GM12878 (cell line): ENCODE results near the gene NR4A2. TPM values are rescaled to one million over a fixed set of nuclear protein-coding genes. Genes with fewer than 3 reads are reported as not detected.

ENCODE experiments used
- ATAC-seq: fragments of 200-7000 bp; cut with Tn5 transposase; 3 replicates; pipeline ENCODE4 v1.9.1; 2020; ENCODE audit warnings: mild to moderate bottlenecking, moderate library complexity
- BruUV-seq: library from RNA; stranded (reverse); fragments of 400-500 nt; replicated peaks from 2 replicates; lab custom pipeline; 2021; lab: Mats Ljungman, UMichigan
- CTCF ChIA-PET: fragments of 300-600 bp; sonication (Branson Sonifier 250); formaldehyde crosslinking; extraction: SDS; loops from one replicate; lab custom pipeline; 2021; ENCODE audit warnings: inconsistent platforms; lab: Yijun Ruan, JAX
- POLR2A ChIA-PET: fragments of 350-600 bp; formaldehyde crosslinking; extraction: SDS; loops from one replicate; lab custom pipeline; 2021; ENCODE audit warnings: inconsistent platforms; lab: Charles Lee
- RAD21 ChIA-PET: fragments of 300-600 bp; sonication (Branson Sonifier 250); formaldehyde crosslinking; loops from one replicate; lab custom pipeline; 2023; ENCODE audit warnings: antibody characterized with exemption; ENCODE audit not compliant: unreplicated experiment; lab: Charles Lee
- SMC1A ChIA-PET: fragments of 300-600 bp; sonication (Branson Sonifier 250); formaldehyde crosslinking; loops from one replicate; lab custom pipeline; 2023; ENCODE audit not compliant: unreplicated experiment, uncharacterized antibody; lab: Charles Lee
- DNase-seq: peaks from one replicate; pipeline ENCODE4 v3.0.0-alpha.2; 2011; ENCODE audit warnings: low read depth, low spot score
- FAIRE-seq: peaks from 3 replicates; lab custom pipeline; 2011; peaks lifted over from hg19 to GRCh38; lab: Jason Lieb, UNC
- H2AFZ ChIP-seq: 2 replicates; pipeline ENCODE4 v1.6.0; 2011; ENCODE audit warnings: low read depth, low read length, control low read depth; ENCODE audit not compliant: control insufficient read depth
- H3K27ac ChIP-seq: 2 replicates; pipeline ENCODE4 v1.5.1; 2011; ENCODE audit warnings: control low read depth; ENCODE audit not compliant: control insufficient read depth, insufficient read depth
- H3K27me3 ChIP-seq, 2 experiments: replicated peaks in 1 of 2; 2 replicates each; pipeline versions ENCODE4 v1.6.0 to v1.6.1; 2011; ENCODE audit warnings: low read length in 1 of 2; ENCODE audit not compliant: control insufficient read depth in 2 of 2, insufficient read depth in 2 of 2
- H3K36me3 ChIP-seq, 2 experiments: 2 replicates each; pipeline ENCODE4 v1.5.1; 2011; ENCODE audit warnings: low read length in 1 of 2; ENCODE audit not compliant: control insufficient read depth in 2 of 2, insufficient read depth in 2 of 2
- H3K4me1 ChIP-seq: 2 replicates; pipeline ENCODE4 v1.6.1; 2011; ENCODE audit warnings: mild to moderate bottlenecking, low read length, moderate library complexity, mixed read lengths; ENCODE audit not compliant: control insufficient read depth, insufficient read depth
- H3K4me2 ChIP-seq: 2 replicates; pipeline ENCODE4 v1.6.0; 2011; ENCODE audit warnings: control low read depth; ENCODE audit not compliant: control insufficient read depth, insufficient read depth
- H3K4me3 ChIP-seq: fragments of 200-600 bp; sonication (generic); 2 replicates; pipeline ENCODE4 v1.5.1; 2016
- H3K79me2 ChIP-seq: 2 replicates; pipeline ENCODE4 v1.6.0; 2011; ENCODE audit warnings: low read length; ENCODE audit not compliant: control insufficient read depth, insufficient read depth
- H3K9ac ChIP-seq: 2 replicates; pipeline ENCODE4 v1.8.0; 2011; ENCODE audit warnings: low read length, control low read depth, mixed read lengths; ENCODE audit not compliant: control insufficient read depth, insufficient read depth
- H3K9me3 ChIP-seq: replicated peaks from 3 replicates; pipeline ENCODE4 v1.5.1; 2011; ENCODE audit warnings: mild to moderate bottlenecking, low read length; ENCODE audit not compliant: control insufficient read depth, insufficient read depth
- H4K20me1 ChIP-seq: 2 replicates; pipeline ENCODE4 v1.6.0; 2011; ENCODE audit not compliant: control insufficient read depth, insufficient read depth
- ATF7 ChIP-seq: fragments of 450-650 bp; IDR thresholded peaks from 2 replicates; pipeline ENCODE4 v1.6.1; 2016; ENCODE audit warnings: low read depth, mild to moderate bottlenecking
- BCL11A ChIP-seq: IDR thresholded peaks from 2 replicates; pipeline ENCODE4 v1.6.1; 2011; ENCODE audit warnings: low read depth, low read length
- GABPA ChIP-seq: IDR thresholded peaks from 2 replicates; pipeline ENCODE4 v1.6.1; 2014; ENCODE audit warnings: antibody characterized with exemption, low read depth, mild to moderate bottlenecking, inconsistent platforms
- GATAD2B ChIP-seq: fragments of 450-650 bp; conservative IDR thresholded peaks from 2 replicates; pipeline ENCODE4 v1.6.1; 2017; ENCODE audit warnings: low read depth, mild to moderate bottlenecking, moderate library complexity
- IRF3 ChIP-seq: fragments of 450-650 bp; IDR thresholded peaks from 2 replicates; pipeline ENCODE4 v1.6.1; 2014; ENCODE audit warnings: mild to moderate bottlenecking
- KLF5 ChIP-seq: fragments of 450-650 bp; IDR thresholded peaks from 2 replicates; pipeline ENCODE4 v1.6.1; 2014; ENCODE audit warnings: mild to moderate bottlenecking; ENCODE audit not compliant: partially characterized antibody
- MTA2 ChIP-seq: fragments of 450-650 bp; IDR thresholded peaks from 2 replicates; pipeline ENCODE4 v1.6.1; 2016; ENCODE audit warnings: low read depth, mild to moderate bottlenecking, moderate library complexity
- MXI1 ChIP-seq: fragments of 150-350 bp; IDR thresholded peaks from 2 replicates; pipeline ENCODE4 v1.6.1; 2011; ENCODE audit warnings: low read depth, mild to moderate bottlenecking, inconsistent platforms, low read length, improper control_type of control experiment
- NFXL1 ChIP-seq: fragments of 450-650 bp; IDR thresholded peaks from 2 replicates; pipeline ENCODE4 v1.6.1; 2017; ENCODE audit warnings: antibody characterized with exemption, mild to moderate bottlenecking, borderline replicate concordance
- NKRF ChIP-seq: fragments of 450-650 bp; conservative IDR thresholded peaks from 2 replicates; pipeline ENCODE4 v1.6.1; 2017; ENCODE audit warnings: mild to moderate bottlenecking, moderate library complexity
- RBBP5 ChIP-seq: fragments of 200-600 bp; sonication (generic); conservative IDR thresholded peaks from 2 replicates; pipeline ENCODE4 v1.6.1; 2016
- SMAD5 ChIP-seq: IDR thresholded peaks from 2 replicates; pipeline ENCODE4 v1.6.1; 2016; ENCODE audit warnings: antibody characterized with exemption, low read depth
- SP1 ChIP-seq: IDR thresholded peaks from one replicate; pipeline ENCODE4 v1.6.1; 2011; ENCODE audit warnings: low read depth, low read length
- SREBF1 ChIP-seq: IDR thresholded peaks from 2 replicates; pipeline ENCODE4 v1.6.1; 2012; ENCODE audit warnings: mild to moderate bottlenecking, low read length
- TCF7 ChIP-seq: IDR thresholded peaks from 2 replicates; pipeline ENCODE4 v1.6.1; 2014; ENCODE audit warnings: antibody characterized with exemption, borderline replicate concordance
- ZNF592 ChIP-seq: fragments of 450-650 bp; IDR thresholded peaks from 2 replicates; pipeline ENCODE4 v1.6.1; 2017; ENCODE audit warnings: mild to moderate bottlenecking, moderate library complexity
- WGBS: methylation state at CpG from one replicate; pipeline ENCODE4 v1.1.6; 2016; ENCODE audit warnings: low lambda C conversion rate; ENCODE audit not compliant: insufficient replicate concordance, insufficient coverage; ENCODE audit errors: missing lambda C conversion rate; 5-methylcytosine and 5-hydroxymethylcytosine counted together
- in situ Hi-C: fragments of 300-500 bp; cut with MboI; formaldehyde crosslinking; loops from 9 replicates; pipeline ENCODE4 v1.14.3; 2018; ENCODE audit warnings: mixed read lengths
- intact Hi-C: fragments of 100-400 bp; cut with micrococcal nuclease; formaldehyde crosslinking; loops from one replicate; pipeline ENCODE4 v1.14.2; 2022; ENCODE audit not compliant: unreplicated experiment
- polyA plus RNA-seq, 11 experiments: library from polyadenylated mRNA; depleted of rRNA in 4 of 11; unstranded in 6 of 11; stranded (reverse) in 5 of 11; fragments of >200 nt; fragmentation: Nextera tagmentation in 4 of 11; fragmentation: Illumina TruSeq in 1 of 11; extraction: Ambion mirVana in 4 of 11; extraction: Trizol in 1 of 11; gene quantifications; 1 replicate in 1 of 11; 2 replicates in 10 of 11; pipeline versions ENCODE4 v1.2.1 to v1.2.3, GENCODE V29; 2011 to 2016; ENCODE audit warnings: inconsistent platforms in 2 of 11, missing spikeins in 2 of 11, low read depth in 1 of 11
- total RNA-seq, 4 experiments: library from RNA; depleted of rRNA in 3 of 4; stranded (reverse); fragments of >200 nt in 3 of 4; fragmentation: Illumina TruSeq in 1 of 4; extraction: Trizol in 1 of 4; gene quantifications; 2 replicates each; pipeline versions ENCODE4 v1.2.1 to v1.2.3, GENCODE V29; 2013 to 2021

Gene NR4A2
- total and polyA plus RNA-seq, 10 of the 15 experiments (the other 5 are each of a cell fraction or from before 2014, with no cell fraction given): 0.15 to 3.4 (median 0.58) TPM

GRCh38 chr2:156305121-156305520, 27.4 kb downstream of the NR4A2 start (continued):
- TF ChIP-seq ZNF592: no peak
- TF ChIP-seq MXI1: no peak
- no peak for TF ChIP-seq IRF3
- TF ChIP-seq RBBP5: no peak
- TF ChIP-seq MTA2: no peak
- TF ChIP-seq SREBF1: no peak
- no peak for TF ChIP-seq SMAD5
- TF ChIP-seq, all 136 proteins: peak for 0

- H3K4me3 ChIP-seq: no peak overlapping the region
- BruUV-seq: no TSS peak
- intact Hi-C loops: no loop called here
- WGBS: 0% methylated on average over 1 of the region's 1 CpG
- no peaks in the 10 kb centered on the region for H4K20me1 ChIP-seq
- no peak overlapping the region for H3K9ac ChIP-seq
- H3K79me2 ChIP-seq: no peaks in the 10 kb centered on the region
- CTCF ChIA-PET: no interaction called here
- in situ Hi-C loops: no loop called here
- RAD21 ChIA-PET: no interaction called here
- POLR2A ChIA-PET: no interaction called here
- ATAC-seq: no peak
- DNase-seq: no peak
- H3K36me3 ChIP-seq: no peaks in the 10 kb centered on the region
- H3K4me1 ChIP-seq: no peaks in the 10 kb centered on the region
- SMC1A ChIA-PET: no interaction called here
- no peaks in the 10 kb centered on the region; a peak in 1 of 4 replicates for H3K27me3 ChIP-seq
- no peak for FAIRE-seq
- H3K9me3 ChIP-seq: no peaks in the 10 kb centered on the region
- no peak overlapping the region for H3K27ac ChIP-seq
- no peak overlapping the region for H3K4me2 ChIP-seq
- H2AFZ ChIP-seq: no peak overlapping the region
- TF ChIP-seq ATF7 (no peak), TCF7 (no peak), NFXL1 (no peak), GABPA (no peak), SP1 (no peak), NKRF (no peak), BCL11A (no peak), GATAD2B (no peak), KLF5 (no peak)
These were observed 32.2 kb downstream of the NR4A2 start for GRCh38 chr2:156300337-156300736.
